K562 (cell line): ENCODE measurements around the gene ZFAND6. TPM values are rescaled to one million over a fixed set of nuclear protein-coding genes. Genes with fewer than 3 reads are reported as not detected.

Source experiments
- ATAC-seq: fragments of 200-7000 bp; cut with Tn5 transposase; 3 replicates; pipeline ENCODE4 v1.9.1; 2020; ENCODE audit warnings: moderate library complexity
- BruUV-seq: library from RNA; stranded (reverse); fragments of 400-500 nt; replicated peaks from 2 replicates; lab custom pipeline; 2021; lab: Mats Ljungman, UMichigan
- CTCF ChIA-PET: fragments of 300-600 bp; formaldehyde crosslinking; extraction: SDS; loops from one replicate; lab custom pipeline; 2021; ENCODE audit warnings: low intra/inter-chr PET ratio; lab: Yijun Ruan, JAX
- POLR2A ChIA-PET: fragments of 300-600, 350-650 bp; sonication (Branson Sonifier 250); formaldehyde crosslinking; extraction: SDS; loops from one replicate; lab custom pipeline; 2021; ENCODE audit warnings: antibody characterized with exemption, inconsistent platforms; lab: Yijun Ruan, JAX
- DNase-seq, 4 experiments: peaks; one replicate each; pipeline versions ENCODE4 v3.0.0 to v3.0.0-alpha.2; 2011 to 2018; ENCODE audit warnings: low spot score in 3 of 4, mixed read lengths in 3 of 4; ENCODE audit errors: extremely low read depth in 1 of 4
- FAIRE-seq: peaks from 2 replicates; lab custom pipeline; 2011; peaks lifted over from hg19 to GRCh38; lab: Jason Lieb, UNC
- H2AFZ ChIP-seq: 2 replicates; pipeline ENCODE4 v1.6.0; 2011; ENCODE audit warnings: low read depth, low read length, control low read depth, inconsistent platforms
- H3K27ac ChIP-seq: fragments of 200-600 bp; 3 replicates; pipeline ENCODE4 v1.8.0; 2011; ENCODE audit warnings: low read depth, mild to moderate bottlenecking, control low read depth, inconsistent platforms, low read length, moderate library complexity, mixed read lengths; ENCODE audit errors: extremely low read depth
- H3K27me3 ChIP-seq, 2 experiments: fragments of 300-600 bp in 1 of 2; 2 replicates in 1 of 2; 3 replicates in 1 of 2; pipeline versions ENCODE4 v1.6.0 to v1.8.0; 2011; ENCODE audit warnings: inconsistent platforms in 2 of 2, low read length in 2 of 2, mild to moderate bottlenecking in 1 of 2, mixed read lengths in 1 of 2, moderate library complexity in 1 of 2; ENCODE audit not compliant: control insufficient read depth in 2 of 2, insufficient read depth in 2 of 2
- H3K36me3 ChIP-seq: fragments of 300-600 bp; 3 replicates; pipeline ENCODE4 v1.8.0; 2011; ENCODE audit warnings: mild to moderate bottlenecking, low read length, inconsistent platforms; ENCODE audit not compliant: control insufficient read depth, insufficient read depth
- H3K4me1 ChIP-seq, 2 experiments: fragments of 200-600 bp in 1 of 2; replicated peaks in 1 of 2; 2 replicates in 1 of 2; 3 replicates in 1 of 2; pipeline versions ENCODE4 v1.5.1 to v1.8.0; 2011; ENCODE audit warnings: inconsistent platforms in 2 of 2, low read length in 2 of 2, mild to moderate bottlenecking in 1 of 2, mixed read lengths in 1 of 2, moderate library complexity in 1 of 2; ENCODE audit not compliant: control insufficient read depth in 2 of 2, insufficient read depth in 2 of 2
- H3K4me2 ChIP-seq: 2 replicates; pipeline ENCODE4 v1.6.1; 2011; ENCODE audit warnings: low read length, control low read depth, inconsistent platforms, mixed read lengths; ENCODE audit not compliant: insufficient read depth
- H3K4me3 ChIP-seq: fragments of 200-600 bp; sonication (generic), shearing (Covaris generic); 2 replicates; pipeline ENCODE4 v1.5.1; 2016; ENCODE audit warnings: control low read depth, inconsistent platforms
- H3K79me2 ChIP-seq: fragments of 200-600 bp; 3 replicates; pipeline ENCODE4 v1.8.0; 2011; ENCODE audit warnings: low read length, inconsistent platforms; ENCODE audit not compliant: control insufficient read depth, insufficient read depth
- H3K9ac ChIP-seq, 2 experiments: 2 replicates each; pipeline versions ENCODE4 v1.6.0 to v1.6.1; 2011; ENCODE audit warnings: low read depth in 2 of 2, low read length in 2 of 2, control low read depth in 1 of 2, inconsistent platforms in 1 of 2, mild to moderate bottlenecking in 1 of 2, mixed read lengths in 1 of 2; ENCODE audit not compliant: insufficient read depth in 1 of 2
- H3K9me1 ChIP-seq: one replicate; pipeline ENCODE4 v1.6.0; 2011; ENCODE audit warnings: inconsistent platforms, mild to moderate bottlenecking, low read length, moderate library complexity; ENCODE audit not compliant: control insufficient read depth, insufficient read depth
- H3K9me3 ChIP-seq: replicated peaks from 2 replicates; pipeline ENCODE4 v1.5.1; 2011; ENCODE audit warnings: low read depth, low read length, inconsistent platforms; ENCODE audit not compliant: control insufficient read depth, insufficient read depth
- H4K20me1 ChIP-seq: replicated peaks from 2 replicates; pipeline ENCODE4 v1.6.1; 2011; ENCODE audit warnings: low read length, inconsistent platforms, mixed read lengths; ENCODE audit not compliant: control insufficient read depth, insufficient read depth
- CEBPZ ChIP-seq: fragments of 150-350 bp; IDR thresholded peaks from 2 replicates; pipeline ENCODE4 v1.6.1; 2014; ENCODE audit warnings: low read depth, mild to moderate bottlenecking, low read length, borderline replicate concordance
- XRCC4 ChIP-seq: IDR thresholded peaks from one replicate; pipeline ENCODE4 v1.6.1; 2011; ENCODE audit not compliant: insufficient read depth, insufficient read length; ENCODE audit errors: extremely low read depth
- ZNF316 ChIP-seq: fragments of 450-650 bp; IDR thresholded peaks from 2 replicates; pipeline ENCODE4 v1.6.1; 2016
- WGBS: fragments of 100-300 bp; shearing (Covaris generic); methylation state at CpG from one replicate; pipeline ENCODE4 v1.1.6; 2016; ENCODE audit warnings: low coverage, mixed read lengths; ENCODE audit not compliant: insufficient coverage; ENCODE audit errors: missing lambda C conversion rate; 5-methylcytosine and 5-hydroxymethylcytosine counted together
- in situ Hi-C: fragments of 300-500 bp; cut with MboI; formaldehyde crosslinking; loops from 4 replicates; pipeline ENCODE4 v1.15.0; 2018; ENCODE audit warnings: inconsistent platforms, mixed read lengths
- intact Hi-C: fragments of 100-400 bp; cut with micrococcal nuclease; formaldehyde crosslinking; loops from 2 replicates; pipeline ENCODE4 v1.14.2; 2022
- polyA plus RNA-seq, 8 experiments: library from polyadenylated mRNA; depleted of rRNA in 4 of 8; stranded (reverse) in 5 of 8; unstranded in 3 of 8; fragments of >200 nt; fragmentation: Nextera tagmentation in 2 of 8; fragmentation: Illumina TruSeq in 1 of 8; extraction: Ambion mirVana in 2 of 8; extraction: Trizol in 1 of 8; gene quantifications; 2 replicates each; pipeline versions ENCODE4 v1.2.1 to v1.2.3, GENCODE V29; 2011 to 2014; ENCODE audit warnings: inconsistent platforms in 1 of 8, missing spikeins in 1 of 8
- total RNA-seq, 7 experiments: library from RNA; depleted of rRNA in 6 of 7; stranded (reverse); fragments of >200 nt in 6 of 7; fragmentation: Illumina TruSeq in 2 of 7; extraction: Trizol in 2 of 7; gene quantifications; 2 replicates each; pipeline versions ENCODE4 v1.2.1 to v1.2.3, GENCODE V29; 2011 to 2021; ENCODE audit warnings: low replicate concordance in 1 of 7

ZFAND6 gene
- total and polyA plus RNA-seq, 9 of the 15 experiments (the other 6 are each of a cell fraction or from before 2014, with no cell fraction given), result 53.9 to 206 (median 88.9) TPM

GRCh38 chr15:80049046-80049445, 10.4 kb upstream of the ZFAND6 start:
- TF ChIP-seq ZNF316 (0 out of 2 replicates have a peak, but pooled peaks have one; percentile 2), CEBPZ (no peak), XRCC4 (no peak)

More at GRCh38 chr15:80049046-80049445, 10.4 kb upstream of the ZFAND6 start:
- Histone ChIP-seq H4K20me1 (no peaks in the 10 kb centered on the region), H3K36me3 (no peaks in the 10 kb centered on the region), H2AFZ (no peak overlapping the region), H3K27me3 (no peaks in the 10 kb centered on the region), H3K27ac (no peak overlapping the region), H3K79me2 (no peaks in the 10 kb centered on the region), H3K4me2 (no peak overlapping the region), H3K4me1 (peaks cover 12% of the 10 kb centered on the region in 2 experiments; a peak in 4 of 5 replicates), H3K9ac (no peak overlapping the region), H3K9me3 (no peaks in the 10 kb centered on the region), H3K4me3 (no peak overlapping the region), H3K9me1 (no peaks in the 10 kb centered on the region)
- BruUV-seq, result no TSS peak
- CTCF ChIA-PET, result no interaction called here
- 0% methylated on average over 2 of the region's 2 CpGs for WGBS
- POLR2A ChIA-PET, result no interaction called here
- no peak for DNase-seq
- in situ Hi-C loops, result no loop called here
- ATAC-seq, result no peak
- FAIRE-seq, result no peak
- intact Hi-C loops, result no loop called here
